ENCODE data around the gene LCOR. TPM values are rescaled to one million over a fixed set of nuclear protein-coding genes. Genes with fewer than 3 reads are reported as not detected.

The LCOR gene
- total RNA-seq, 1 donor from 2014 or later, result 29.4 TPM

GRCh38 chr10:97003151-97003803 lies 171.2 kb downstream of the LCOR start:
- no peak for DNase-seq (ENCODE audit: low spot score)
- no peak for TF ChIP-seq CTCF (IDR thresholded peaks at IDR 0.05)
- Mint-ChIP-seq H3K27ac (ENCODE audit: unreplicated experiment) (no peak overlapping the region), H3K4me3 (ENCODE audit: unreplicated experiment) (no peak overlapping the region), H3K36me3 (ENCODE audit: low read depth) (peaks cover 5% of the 10 kb centered on the region), H3K4me1 (ENCODE audit: low read depth) (peaks cover 4% of the 10 kb centered on the region), H3K27me3 (ENCODE audit: low read depth) (peaks cover 2% of the 10 kb centered on the region), H3K9me3 (ENCODE audit: low read depth) (peaks cover 18% of the 10 kb centered on the region)

DNA sequence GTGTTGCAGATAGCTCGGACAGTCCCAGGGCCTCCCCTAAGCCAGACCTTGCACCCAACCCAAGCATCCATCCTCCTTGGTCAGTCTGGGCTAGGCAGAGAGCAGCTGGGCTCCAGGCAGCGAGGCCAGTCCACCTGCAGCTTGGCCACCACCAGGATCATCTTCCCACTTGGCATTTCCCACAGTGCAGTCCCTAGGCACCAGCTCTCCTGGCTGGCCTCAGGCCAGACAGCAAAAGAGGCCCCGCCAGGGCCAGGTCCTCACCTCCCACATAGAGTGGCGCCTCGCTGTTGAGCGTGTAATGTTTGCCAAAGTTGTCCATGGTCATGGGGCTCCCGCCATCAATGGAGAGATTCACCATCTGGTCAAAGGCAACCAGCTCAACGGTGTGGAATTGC lies 171.7 kb downstream of the LCOR start:
- TF ChIP-seq CTCF (IDR thresholded peaks at IDR 0.05), result no peak
- peaks cover 5% of the 10 kb centered on the region for H3K36me3 Mint-ChIP-seq (ENCODE audit: low read depth)
- no peak for DNase-seq (ENCODE audit: low spot score)
- H3K4me1 Mint-ChIP-seq (ENCODE audit: low read depth), result no peaks in the 10 kb centered on the region
- peaks cover 2% of the 10 kb centered on the region for H3K27me3 Mint-ChIP-seq (ENCODE audit: low read depth)
- H3K9me3 Mint-ChIP-seq (ENCODE audit: low read depth), result peaks cover 18% of the 10 kb centered on the region
- no peak overlapping the region for H3K27ac Mint-ChIP-seq (ENCODE audit: unreplicated experiment)
- no peak overlapping the region for H3K4me3 Mint-ChIP-seq (ENCODE audit: unreplicated experiment)

DNA sequence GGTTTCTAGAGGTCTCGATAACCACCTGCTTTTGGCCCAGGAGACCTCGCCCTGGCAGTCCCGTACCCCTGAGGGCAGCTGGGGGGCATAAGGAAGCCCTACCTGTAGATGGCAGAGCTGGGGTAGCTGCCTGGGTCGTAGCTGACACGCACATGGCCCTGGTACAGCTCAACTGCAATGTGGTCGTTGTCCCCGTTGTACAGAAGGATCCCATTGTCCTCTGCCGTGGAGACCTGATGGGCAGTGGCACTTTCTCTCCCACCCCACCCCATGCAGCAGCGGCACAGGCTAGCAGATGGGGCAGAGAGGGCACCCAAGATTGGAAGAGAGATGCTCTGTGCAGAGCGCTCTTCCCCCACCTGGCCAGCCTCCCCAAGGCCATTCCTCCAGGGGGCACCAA lies 172.5 kb downstream of the LCOR start:
- Mint-ChIP-seq H3K9me3 (ENCODE audit: low read depth) (peaks cover 18% of the 10 kb centered on the region), H3K27ac (ENCODE audit: unreplicated experiment) (no peak overlapping the region), H3K36me3 (ENCODE audit: low read depth) (peaks cover 5% of the 10 kb centered on the region), H3K4me1 (ENCODE audit: low read depth) (no peaks in the 10 kb centered on the region), H3K27me3 (ENCODE audit: low read depth) (peaks cover 2% of the 10 kb centered on the region), H3K4me3 (ENCODE audit: unreplicated experiment) (no peak overlapping the region)
- no peak for TF ChIP-seq CTCF (IDR thresholded peaks at IDR 0.05)
- no peak for DNase-seq (ENCODE audit: low spot score)

GRCh38 chr10:97005349-97005748 lies 173.3 kb downstream of the LCOR start:
- H3K27me3 Mint-ChIP-seq (ENCODE audit: low read depth), result peaks cover 2% of the 10 kb centered on the region
- no peak for TF ChIP-seq CTCF (IDR thresholded peaks at IDR 0.05)
- H3K27ac Mint-ChIP-seq (ENCODE audit: unreplicated experiment), result no peak overlapping the region
- peaks cover 21% of the 10 kb centered on the region for H3K9me3 Mint-ChIP-seq (ENCODE audit: low read depth)
- H3K4me3 Mint-ChIP-seq (ENCODE audit: unreplicated experiment), result no peak overlapping the region
- no peaks in the 10 kb centered on the region for H3K4me1 Mint-ChIP-seq (ENCODE audit: low read depth)
- no peak for DNase-seq (ENCODE audit: low spot score)
- peaks cover 5% of the 10 kb centered on the region for H3K36me3 Mint-ChIP-seq (ENCODE audit: low read depth)

DNA sequence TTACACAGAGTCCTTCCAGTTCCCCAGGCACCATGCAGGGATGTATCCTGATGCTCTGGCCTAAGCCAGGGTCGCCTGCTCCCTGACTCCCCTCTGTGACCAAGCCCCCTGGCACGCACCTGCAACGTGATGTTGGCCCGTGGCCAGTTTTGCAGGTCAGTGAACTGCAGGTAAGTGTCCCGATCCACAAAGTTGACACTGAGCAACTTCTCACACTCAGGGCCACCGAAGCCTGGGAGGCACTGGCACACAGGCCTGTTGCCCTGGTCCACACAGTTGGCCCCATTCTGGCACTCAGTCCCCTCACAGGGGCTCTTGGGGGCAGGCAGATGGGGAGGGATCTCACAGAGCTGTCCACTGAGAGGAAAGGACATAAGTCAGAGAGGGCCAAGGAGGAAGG lies 174.3 kb downstream of the LCOR start:
- Mint-ChIP-seq H3K4me1 (ENCODE audit: low read depth) (no peaks in the 10 kb centered on the region), H3K27me3 (ENCODE audit: low read depth) (peaks cover 2% of the 10 kb centered on the region), H3K27ac (ENCODE audit: unreplicated experiment) (no peak overlapping the region), H3K4me3 (ENCODE audit: unreplicated experiment) (no peak overlapping the region), H3K9me3 (ENCODE audit: low read depth) (peaks cover 21% of the 10 kb centered on the region), H3K36me3 (ENCODE audit: low read depth) (peaks cover 5% of the 10 kb centered on the region)
- no peak for TF ChIP-seq CTCF (IDR thresholded peaks at IDR 0.05)
- no peak for DNase-seq (ENCODE audit: low spot score)
